BLaER1 (cell line): ENCODE measurements around the gene PANK4.

Source experiments
- H3K27ac ChIP-seq: shearing (Covaris generic); formaldehyde crosslinking; 2 replicates; pipeline ENCODE4 v1.8.1; 2022
- H3K27me3 ChIP-seq: shearing (Covaris generic); formaldehyde crosslinking; 2 replicates; pipeline ENCODE4 v1.8.1; 2022
- H3K36me3 ChIP-seq: shearing (Covaris generic); formaldehyde crosslinking; 2 replicates; pipeline ENCODE4 v1.8.1; 2022
- H3K4me1 ChIP-seq: shearing (Covaris generic); formaldehyde crosslinking; 2 replicates; pipeline ENCODE4 v1.8.1; 2022
- H3K4me2 ChIP-seq: shearing (Covaris generic); formaldehyde crosslinking; 2 replicates; pipeline ENCODE4 v1.8.1; 2022
- H3K4me3 ChIP-seq: shearing (Covaris generic); formaldehyde crosslinking; 2 replicates; pipeline ENCODE4 v1.8.1; 2022
- H3K9ac ChIP-seq: shearing (Covaris generic); formaldehyde crosslinking; 2 replicates; pipeline ENCODE4 v1.8.1; 2022
- H3K9me3 ChIP-seq: shearing (Covaris generic); formaldehyde crosslinking; 2 replicates; pipeline ENCODE4 v1.8.1; 2022
- H4K20me1 ChIP-seq: shearing (Covaris generic); formaldehyde crosslinking; 2 replicates; pipeline ENCODE4 v1.8.1; 2022
- Cebpa-rat ChIP-seq: shearing (Covaris generic); IDR thresholded peaks from 2 replicates; pipeline ENCODE4 v1.8.1; 2022

Gene PANK4

DNA sequence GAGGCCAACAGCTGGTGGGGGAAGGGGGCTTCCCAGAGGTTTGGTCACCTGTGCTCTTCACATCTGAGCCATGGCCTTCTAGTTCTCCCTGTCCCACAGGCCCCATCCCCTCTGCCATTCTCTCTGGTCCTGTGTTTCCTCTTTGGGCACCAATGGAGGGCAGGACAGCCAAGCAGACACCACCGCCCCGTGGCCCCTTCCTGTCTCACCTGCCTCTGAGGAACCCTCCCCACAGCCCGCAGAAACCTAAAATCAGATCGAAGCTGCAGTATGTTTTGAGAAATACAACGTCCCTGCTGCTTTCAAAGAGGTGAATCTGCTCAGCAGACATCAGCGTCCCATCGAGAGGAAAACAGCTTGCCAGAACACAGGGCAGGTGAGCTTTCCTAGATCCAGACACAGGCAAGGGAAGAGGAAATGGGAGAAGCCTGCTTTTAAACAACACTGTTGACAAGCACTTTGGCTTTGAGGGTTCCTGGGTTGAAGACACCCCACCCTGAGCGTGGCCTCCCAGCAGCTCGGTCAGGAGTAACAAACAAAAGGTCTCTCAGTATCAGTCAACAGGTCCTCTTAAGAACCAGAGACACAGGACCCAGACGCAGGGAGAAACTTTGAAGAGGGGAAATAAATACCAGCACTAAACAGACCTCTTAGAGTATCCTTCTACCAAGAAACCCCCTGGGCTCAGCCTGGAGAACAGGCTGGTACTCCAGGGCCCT is 2.3 kb downstream of the PANK4 start:
- H4K20me1 ChIP-seq: peaks cover 87% of the 10 kb centered on the region
- peak overlapping the region; percentile 100 for H3K4me2 ChIP-seq
- peak overlapping the region; percentile 58 for H3K27ac ChIP-seq
- H3K9ac ChIP-seq: peak overlapping the region; percentile 91
- peaks cover 29% of the 10 kb centered on the region for H3K36me3 ChIP-seq
- peak overlapping the region; percentile 97 for H3K4me3 ChIP-seq
- no peak for TF ChIP-seq Cebpa-rat
- H3K9me3 ChIP-seq: no peaks in the 10 kb centered on the region
- H3K4me1 ChIP-seq: peaks cover 79% of the 10 kb centered on the region
- H3K27me3 ChIP-seq: peaks cover 24% of the 10 kb centered on the region

GRCh38 chr1:2523191-2523890 is 3.1 kb downstream of the PANK4 start:
- Histone ChIP-seq H3K27ac (peak overlapping the region; percentile 58; the same call in 1 of the 2 replicates), H3K9ac (peak overlapping the region; percentile 91), H3K36me3 (peaks cover 36% of the 10 kb centered on the region), H3K9me3 (no peaks in the 10 kb centered on the region), H3K4me2 (peak overlapping the region; percentile 100), H3K27me3 (peaks cover 17% of the 10 kb centered on the region), H3K4me3 (no peak overlapping the region), H4K20me1 (peaks cover 90% of the 10 kb centered on the region), H3K4me1 (peaks cover 83% of the 10 kb centered on the region)
- no peak for TF ChIP-seq Cebpa-rat

DNA sequence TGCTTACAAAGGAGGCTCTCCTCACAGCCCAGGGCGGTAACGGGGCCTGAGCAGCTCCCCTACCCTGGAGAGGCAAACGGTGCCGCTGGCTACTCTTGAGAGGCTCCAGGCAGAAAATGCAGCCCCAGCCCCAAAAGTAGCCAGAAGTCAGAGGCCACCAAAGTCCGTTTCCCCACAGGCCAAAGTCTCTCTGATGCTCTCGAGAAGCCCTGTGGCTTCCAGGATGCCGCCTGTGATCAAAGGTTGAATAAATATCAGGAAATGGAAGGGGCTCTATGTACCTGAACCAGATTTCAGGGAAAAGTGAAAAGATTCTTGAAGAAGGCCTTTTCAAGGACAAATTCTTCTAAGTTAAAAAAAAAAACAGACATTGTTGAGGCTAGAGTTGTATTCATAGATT is 4.2 kb downstream of the PANK4 start:
- Histone ChIP-seq H3K9me3 (no peaks in the 10 kb centered on the region), H3K4me1 (peaks cover 88% of the 10 kb centered on the region), H3K9ac (peak overlapping the region; percentile 16; the same call in 1 of the 2 replicates), H3K36me3 (peaks cover 47% of the 10 kb centered on the region), H3K4me2 (peak overlapping the region; percentile 79), H4K20me1 (peaks cover 92% of the 10 kb centered on the region), H3K4me3 (no peak overlapping the region), H3K27me3 (peaks cover 6% of the 10 kb centered on the region), H3K27ac (no peak overlapping the region)
- no peak for TF ChIP-seq Cebpa-rat

DNA sequence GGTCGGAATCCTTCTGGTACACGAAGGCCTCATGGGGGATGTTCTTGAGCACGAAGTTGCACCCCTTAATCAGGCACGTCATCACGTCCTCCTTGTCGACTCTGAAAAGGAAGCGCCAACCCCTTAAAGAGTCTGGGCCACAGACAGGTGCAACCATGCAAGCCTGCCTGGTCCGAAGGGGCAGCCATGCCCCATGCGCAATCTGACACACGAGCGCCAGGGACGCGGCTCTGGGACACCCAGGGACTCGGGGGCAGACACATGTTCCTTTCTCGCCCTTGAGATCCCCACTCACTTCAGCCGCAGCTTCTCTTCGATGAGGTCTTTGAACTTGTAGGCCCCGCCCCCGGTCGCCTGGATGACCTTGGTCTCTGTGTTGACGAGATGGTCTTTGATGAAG is 5.6 kb downstream of the PANK4 start:
- H3K9me3 ChIP-seq: no peaks in the 10 kb centered on the region
- H3K27me3 ChIP-seq: no peaks in the 10 kb centered on the region
- peak overlapping the region; percentile 79 for H3K4me2 ChIP-seq
- peaks cover 94% of the 10 kb centered on the region for H3K4me1 ChIP-seq
- no peak overlapping the region for H3K9ac ChIP-seq
- peaks cover 99% of the 10 kb centered on the region for H4K20me1 ChIP-seq
- H3K4me3 ChIP-seq: no peak overlapping the region
- no peak overlapping the region for H3K27ac ChIP-seq
- no peak for TF ChIP-seq Cebpa-rat
- H3K36me3 ChIP-seq: peaks cover 62% of the 10 kb centered on the region

- Histone ChIP-seq H3K9me3 (no peaks in the 10 kb centered on the region), H4K20me1 (peaks cover 99% of the 10 kb centered on the region)
Measured at GRCh38 chr1:2520206-2520605, 6.2 kb downstream of the PANK4 start.

GRCh38 chr1:2519729-2520128 is 6.7 kb downstream of the PANK4 start:
- Histone ChIP-seq H3K27ac (peak overlapping the region; percentile 68), H4K20me1 (peaks cover 94% of the 10 kb centered on the region), H3K4me3 (no peak overlapping the region), H3K27me3 (no peaks in the 10 kb centered on the region), H3K4me1 (peaks cover 84% of the 10 kb centered on the region), H3K9me3 (no peaks in the 10 kb centered on the region), H3K36me3 (peaks cover 72% of the 10 kb centered on the region), H3K4me2 (peak overlapping the region; percentile 79), H3K9ac (peak overlapping the region; percentile 19; the same call in 1 of the 2 replicates)
- TF ChIP-seq Cebpa-rat: no peak

More at GRCh38 chr1:2520206-2520605, 6.2 kb downstream of the PANK4 start:
- H3K36me3 ChIP-seq: peaks cover 68% of the 10 kb centered on the region
- 0 out of 2 replicates have a peak overlapping the region, but pooled peaks have one; percentile 68 for H3K27ac ChIP-seq
- H3K9ac ChIP-seq: 0 out of 2 replicates have a peak overlapping the region, but pooled peaks have one; percentile 19
- H3K4me3 ChIP-seq: no peak overlapping the region
- H3K27me3 ChIP-seq: no peaks in the 10 kb centered on the region
- no peak for TF ChIP-seq Cebpa-rat
- peak overlapping the region; percentile 79 for H3K4me2 ChIP-seq
- H3K4me1 ChIP-seq: peaks cover 89% of the 10 kb centered on the region

DNA sequence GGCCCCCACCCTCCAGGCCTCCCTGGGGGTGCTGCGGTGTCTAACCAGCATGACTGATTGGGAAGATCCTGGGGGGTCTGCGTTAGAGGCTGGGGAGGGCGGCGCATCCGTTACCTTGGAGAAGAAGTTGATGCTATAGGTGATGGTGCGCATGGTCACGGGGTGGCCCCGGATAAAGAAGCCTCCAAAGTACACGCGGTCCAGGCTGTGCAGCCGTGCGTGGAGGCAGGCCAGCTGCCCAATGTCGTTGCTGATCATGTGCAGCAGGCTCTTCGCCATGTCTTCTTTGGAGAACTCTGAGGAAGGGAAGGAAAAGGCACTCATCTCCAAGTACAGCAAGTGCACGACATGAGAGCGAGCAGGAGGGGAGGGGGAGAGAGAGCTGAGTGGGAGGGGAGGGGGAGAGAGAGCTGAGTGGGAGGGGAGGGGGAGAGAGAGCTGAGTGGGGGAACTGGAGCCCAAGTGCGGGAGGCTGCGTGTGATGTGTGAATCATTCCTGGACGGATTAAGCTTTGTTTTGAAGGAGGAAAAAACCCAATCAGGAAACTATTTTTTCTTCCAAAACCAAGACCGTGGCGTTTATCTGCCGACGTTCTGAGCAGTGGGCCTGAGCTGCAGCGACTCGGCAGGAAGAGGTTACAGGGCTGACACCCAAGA is 7.2 kb downstream of the PANK4 start:
- TF ChIP-seq Cebpa-rat: no peak
- Histone ChIP-seq H3K9ac (peak overlapping the region; percentile 19; the same call in 1 of the 2 replicates), H3K9me3 (no peaks in the 10 kb centered on the region), H3K27ac (peak overlapping the region; percentile 68), H3K4me3 (no peak overlapping the region), H3K4me1 (peaks cover 78% of the 10 kb centered on the region), H3K27me3 (no peaks in the 10 kb centered on the region), H4K20me1 (peaks cover 88% of the 10 kb centered on the region), H3K4me2 (peak overlapping the region; percentile 79), H3K36me3 (peaks cover 75% of the 10 kb centered on the region)

DNA sequence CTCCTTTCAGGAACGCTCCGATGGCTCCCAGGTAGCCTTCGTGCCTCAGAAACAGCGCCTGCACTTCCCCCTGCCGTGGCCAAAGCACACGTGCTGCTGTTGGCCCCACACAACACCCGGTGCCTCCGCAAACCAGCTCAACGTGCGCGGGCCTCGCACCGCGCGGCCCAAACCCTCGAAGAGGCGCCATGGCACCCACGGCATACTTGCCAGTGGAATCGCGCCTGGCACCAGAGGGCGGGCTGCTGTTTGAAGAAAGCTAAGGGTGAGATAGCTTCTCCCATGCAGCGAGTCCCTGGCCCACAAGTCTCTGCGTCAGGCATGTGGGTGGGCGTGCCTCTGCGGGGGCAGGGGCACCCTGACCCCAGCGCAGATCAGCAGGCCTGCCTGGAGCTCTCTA is 7.9 kb downstream of the PANK4 start:
- peaks cover 86% of the 10 kb centered on the region for H4K20me1 ChIP-seq
- no peak for TF ChIP-seq Cebpa-rat
- H3K27ac ChIP-seq: peak overlapping the region; percentile 35
- H3K4me2 ChIP-seq: peak overlapping the region; percentile 79
- no peaks in the 10 kb centered on the region for H3K27me3 ChIP-seq
- 0 out of 2 replicates have a peak overlapping the region, but pooled peaks have one; percentile 6 for H3K9ac ChIP-seq
- H3K36me3 ChIP-seq: peaks cover 77% of the 10 kb centered on the region
- no peaks in the 10 kb centered on the region for H3K9me3 ChIP-seq
- H3K4me3 ChIP-seq: no peak overlapping the region
- peaks cover 72% of the 10 kb centered on the region for H3K4me1 ChIP-seq

GRCh38 chr1:2517966-2518365 is 8.4 kb downstream of the PANK4 start:
- H3K9me3 ChIP-seq: no peaks in the 10 kb centered on the region
- H3K4me2 ChIP-seq: peak overlapping the region; percentile 79
- H3K9ac ChIP-seq: no peak overlapping the region
- H3K4me3 ChIP-seq: no peak overlapping the region
- H3K27me3 ChIP-seq: no peaks in the 10 kb centered on the region
- peaks cover 86% of the 10 kb centered on the region for H4K20me1 ChIP-seq
- H3K36me3 ChIP-seq: peaks cover 82% of the 10 kb centered on the region
- H3K4me1 ChIP-seq: peaks cover 69% of the 10 kb centered on the region
- H3K27ac ChIP-seq: 0 out of 2 replicates have a peak overlapping the region, but pooled peaks have one; percentile 35
- no peak for TF ChIP-seq Cebpa-rat
